NCI-H1105 (cell line): ENCODE measurements around the gene NF1.

Source experiments
- DNase-seq: peaks from one replicate; lab custom pipeline; 2025; lab: John Stamatoyannopoulos, UW

Gene NF1

DNA sequence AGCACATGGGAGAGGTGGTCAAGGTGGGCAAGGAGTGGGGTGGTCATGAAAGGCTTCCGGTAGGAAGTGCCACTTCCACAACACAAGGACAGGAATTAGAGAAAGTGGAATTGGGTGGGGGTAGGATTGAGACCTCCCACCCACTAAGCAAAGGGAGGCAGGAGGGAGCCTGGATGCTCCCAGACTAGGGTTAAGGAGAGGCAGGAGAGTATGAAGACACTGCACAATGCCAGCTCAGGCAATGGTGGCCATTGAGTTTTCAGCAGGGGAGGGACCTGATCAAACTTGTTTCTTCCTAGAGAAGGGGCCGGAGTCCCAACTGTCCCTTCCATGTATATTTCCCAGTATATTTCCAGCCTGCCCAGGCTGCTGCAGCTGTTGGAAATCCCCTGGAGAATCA lies 293.6 kb downstream of the NF1 start:
- no peak for DNase-seq

DNA sequence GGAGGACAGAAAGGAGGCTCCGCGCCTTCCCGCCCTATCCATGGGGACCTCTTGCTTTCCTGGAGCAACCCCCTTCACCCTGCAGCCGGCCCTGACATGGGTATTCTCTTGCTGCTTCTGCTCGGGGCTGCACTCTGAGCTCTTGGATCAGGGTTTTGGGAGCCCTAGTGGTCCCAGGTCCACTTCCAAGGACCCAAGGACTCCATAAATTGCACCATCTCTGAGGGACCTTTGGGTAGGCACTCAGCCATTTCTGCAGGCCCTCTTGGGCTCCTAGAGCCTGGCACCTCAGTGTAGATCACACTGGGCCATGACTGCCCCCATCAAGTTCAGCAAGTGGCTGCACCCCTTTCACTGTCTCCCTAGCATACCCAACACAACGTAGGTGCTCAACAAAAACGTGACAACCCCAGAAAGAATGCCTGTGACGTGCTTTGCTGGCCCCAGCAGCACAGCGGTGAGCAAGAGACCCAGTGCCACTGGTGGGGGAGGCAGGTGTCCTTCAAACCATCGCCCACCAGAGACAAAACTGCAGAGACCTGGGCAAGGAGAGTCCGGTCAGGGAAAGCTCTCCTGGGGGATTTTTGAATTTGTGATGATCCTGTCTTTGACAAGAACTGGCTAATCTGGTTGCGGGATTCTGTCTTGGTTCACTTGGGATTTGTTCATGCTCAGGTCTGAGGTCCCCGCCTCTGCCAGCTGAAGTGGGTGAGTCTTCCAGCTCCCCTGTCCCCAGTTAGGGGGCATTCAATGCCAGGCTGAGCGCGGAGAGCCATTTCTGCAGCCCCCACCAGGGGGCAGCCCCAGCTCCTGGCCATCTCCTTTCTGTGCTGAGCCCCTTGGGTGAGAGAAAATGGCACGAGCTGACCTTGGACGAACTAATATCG lies 294.2 kb downstream of the NF1 start:
- peak; percentile 39 for DNase-seq

DNA sequence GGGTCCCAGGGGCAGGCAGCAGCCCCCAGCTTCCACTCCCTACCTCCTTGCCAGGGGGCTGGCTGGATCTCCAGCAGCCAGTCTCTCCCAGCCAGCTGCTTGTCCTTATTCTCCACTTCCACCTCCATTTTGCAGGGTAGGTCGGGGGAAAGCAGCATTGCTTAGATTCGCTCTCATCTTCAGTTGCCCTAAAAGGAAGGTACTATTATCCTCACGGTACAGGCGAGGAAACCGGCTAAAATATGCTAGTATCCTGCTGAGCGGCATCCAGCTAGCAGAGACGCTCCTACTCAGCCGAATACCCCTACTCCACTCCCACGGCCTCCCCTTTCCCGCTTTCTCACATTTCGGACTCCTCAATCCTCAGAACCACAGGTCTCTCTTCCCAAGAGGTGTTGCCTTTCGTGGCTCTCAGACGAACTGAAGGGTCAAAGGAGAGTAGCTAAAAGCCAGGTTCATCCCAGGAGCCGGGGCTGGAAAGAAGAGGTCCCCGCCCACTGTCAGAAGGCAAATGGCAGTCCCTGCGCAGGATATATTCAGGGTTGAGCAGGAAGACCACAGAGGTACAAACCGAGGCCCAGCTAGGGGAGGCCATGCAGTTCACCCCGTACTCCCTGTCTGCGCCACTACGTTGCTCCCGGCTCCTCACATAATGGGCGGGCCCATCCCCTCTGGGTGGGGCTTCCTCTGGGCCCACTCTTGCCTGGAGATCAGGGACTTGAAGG lies 295.0 kb downstream of the NF1 start:
- DNase-seq = no peak

DNA sequence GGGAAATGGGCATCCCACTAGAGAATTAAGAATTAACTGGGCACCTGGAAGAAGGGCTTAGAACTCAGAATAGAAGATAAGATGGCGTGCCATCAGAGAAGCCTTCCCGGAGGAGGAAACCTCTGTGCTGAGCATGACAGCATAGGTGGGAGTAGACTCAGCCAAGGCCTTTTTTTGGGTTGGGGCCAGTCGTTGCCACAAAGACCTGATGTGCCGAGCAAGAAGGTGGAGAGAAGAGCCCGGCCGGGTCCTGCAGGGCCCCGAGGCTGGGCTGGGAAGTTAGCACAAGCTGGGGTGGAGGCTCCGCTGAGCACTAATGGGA lies 295.6 kb downstream of the NF1 start:
- DNase-seq = no peak

DNA sequence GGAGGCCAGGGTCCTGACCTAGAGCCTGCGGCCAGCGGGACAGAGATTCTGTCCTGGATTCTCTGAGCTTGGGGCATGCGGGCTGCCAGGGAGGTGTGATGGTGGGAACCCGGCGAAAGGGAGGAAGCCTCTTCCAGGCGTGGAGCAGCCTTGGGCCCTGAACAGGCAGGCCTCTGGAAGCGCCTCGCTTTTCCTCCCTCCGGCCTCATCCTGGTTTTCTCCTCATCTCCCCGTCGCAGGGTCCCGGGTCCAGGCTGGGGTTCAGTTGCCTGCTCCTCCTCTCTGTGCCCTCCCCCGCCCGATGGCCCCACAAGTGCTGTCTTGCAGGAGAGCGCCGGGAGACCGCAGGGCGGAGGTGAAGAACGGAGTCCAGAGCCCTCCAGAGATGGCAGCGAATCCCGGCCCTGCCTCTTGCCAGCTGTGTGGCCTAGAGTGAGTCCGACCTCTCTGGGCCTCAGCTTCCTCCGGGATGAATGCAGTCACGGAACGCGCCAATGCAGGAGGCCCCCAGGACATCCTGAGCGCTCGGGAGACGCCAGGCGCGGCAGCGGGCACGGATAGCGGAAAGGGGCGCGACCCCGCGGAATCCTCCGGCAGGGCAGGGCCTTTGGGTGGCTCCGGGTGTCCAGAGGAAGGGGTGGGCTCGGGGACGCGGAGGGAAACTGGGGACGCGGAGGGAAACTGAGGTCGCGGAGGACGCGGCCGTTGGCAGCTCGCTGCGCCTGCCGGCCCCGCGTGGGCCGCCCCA lies 296.1 kb downstream of the NF1 start:
- no peak for DNase-seq

DNA sequence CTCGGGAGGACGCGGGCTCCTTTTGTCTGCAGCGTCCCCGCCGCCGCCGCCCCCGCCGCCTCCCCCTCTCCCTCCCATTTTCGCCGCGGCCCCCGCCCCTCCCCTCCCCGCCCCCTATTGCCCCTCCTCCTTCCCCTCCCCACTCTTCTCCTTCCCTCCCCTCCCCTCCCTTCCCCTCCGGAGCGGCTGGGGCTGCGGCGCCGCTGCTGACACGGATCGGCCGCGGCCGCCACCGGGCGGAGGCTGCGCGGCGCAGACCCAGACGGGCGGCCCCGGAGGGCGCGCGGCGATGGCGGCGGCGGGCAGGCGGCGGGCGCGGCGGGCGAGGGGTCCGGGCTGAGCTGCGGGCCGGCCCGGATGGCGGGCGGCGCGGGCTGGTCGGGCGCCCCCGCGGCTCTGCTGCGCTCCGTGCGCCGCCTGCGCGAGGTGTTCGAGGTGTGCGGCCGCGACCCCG lies 296.7 kb downstream of the NF1 start, which contains the start of gene RAB11FIP4:
Gene RAB11FIP4 (plus strand): TSS at position 180 of the 454 bp plus-strand sequence. CDS start 178 bp downstream, at position 358.
- DNase-seq = peak; percentile 42

DNA sequence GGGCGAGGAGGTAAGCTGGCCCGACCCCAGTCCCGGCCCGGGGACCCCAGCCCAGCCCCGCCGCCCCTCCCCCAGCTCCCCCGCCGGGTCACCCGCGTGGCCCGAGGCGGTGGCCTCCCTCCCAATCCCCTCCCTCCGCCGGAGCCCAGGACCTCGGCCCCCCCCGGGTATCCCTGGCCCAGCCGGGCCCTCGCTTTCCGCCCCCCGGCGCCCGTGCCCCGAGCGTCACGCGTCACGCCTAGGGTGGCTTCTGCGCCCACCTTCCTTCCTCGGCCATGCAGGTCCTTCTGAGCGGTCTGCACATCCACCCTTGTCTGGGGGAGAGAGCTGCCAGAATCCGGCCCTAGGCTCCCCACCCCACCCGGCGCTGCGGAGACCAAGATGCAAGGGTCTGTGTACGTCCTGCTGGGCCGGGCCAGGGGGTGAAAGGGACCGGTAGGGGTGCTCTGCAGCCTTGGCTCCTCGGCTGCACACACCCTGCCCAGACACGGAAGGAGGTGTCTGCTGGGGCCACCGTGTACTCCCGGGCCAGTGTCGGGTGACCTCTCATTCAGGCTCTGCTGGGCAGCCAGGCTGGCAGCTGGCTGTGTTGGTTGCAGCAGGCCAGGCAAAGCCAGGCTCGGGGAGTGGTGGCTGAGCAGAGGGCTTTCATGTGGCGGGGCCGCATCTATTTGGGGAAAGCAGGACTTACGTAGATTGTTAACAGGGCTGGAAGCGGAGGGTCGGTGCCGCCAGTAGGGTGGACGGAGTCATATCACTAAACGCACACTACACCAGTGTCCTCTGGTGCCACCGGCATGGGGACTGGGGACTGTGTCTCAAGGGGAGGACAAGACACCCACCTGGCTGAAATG lies 297.5 kb downstream of the NF1 start:
- DNase-seq = no peak

DNA sequence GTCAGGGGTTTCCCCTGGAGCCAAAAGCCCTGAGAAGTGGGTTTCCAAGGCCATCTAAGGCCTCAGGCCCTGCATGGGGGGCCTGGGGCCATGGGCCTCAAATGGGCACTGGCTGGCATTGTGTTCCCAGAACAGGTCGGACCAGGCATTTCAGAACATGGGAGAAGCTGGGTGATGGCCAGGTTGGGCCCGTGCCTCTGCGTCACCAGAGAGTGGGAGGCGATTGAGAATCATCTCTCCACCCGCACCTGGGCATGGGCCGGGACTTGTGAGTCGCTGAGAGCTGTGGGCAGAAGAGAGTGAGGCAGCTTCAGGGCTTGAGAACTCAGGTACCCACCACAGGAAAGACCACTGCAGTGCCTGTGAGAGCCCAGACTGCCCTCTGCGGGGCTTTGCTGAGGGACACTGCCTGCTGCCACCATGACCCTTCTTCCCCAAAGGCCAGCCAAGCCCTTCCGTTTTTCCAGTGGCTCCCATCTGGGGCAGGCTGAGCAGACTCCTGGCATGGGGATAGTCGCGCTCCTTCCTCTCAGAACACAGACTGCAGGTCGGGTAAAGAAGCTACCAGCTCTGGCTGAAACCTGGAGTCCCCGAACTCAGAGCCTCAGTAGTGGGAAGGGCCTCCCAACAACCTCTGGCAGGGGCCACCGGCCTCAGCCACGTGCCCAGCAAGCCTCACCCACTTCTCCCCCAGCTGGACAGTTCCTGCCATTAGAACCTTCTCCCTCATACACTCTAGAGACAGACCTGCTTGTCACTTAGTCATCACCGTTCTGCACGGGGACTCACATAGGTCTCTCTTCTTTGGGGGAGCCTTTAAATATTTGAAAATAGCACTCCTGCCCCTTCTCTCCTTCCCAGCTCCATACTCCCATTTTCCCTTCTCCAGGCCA lies 298.3 kb downstream of the NF1 start:
- DNase-seq = no peak

DNA sequence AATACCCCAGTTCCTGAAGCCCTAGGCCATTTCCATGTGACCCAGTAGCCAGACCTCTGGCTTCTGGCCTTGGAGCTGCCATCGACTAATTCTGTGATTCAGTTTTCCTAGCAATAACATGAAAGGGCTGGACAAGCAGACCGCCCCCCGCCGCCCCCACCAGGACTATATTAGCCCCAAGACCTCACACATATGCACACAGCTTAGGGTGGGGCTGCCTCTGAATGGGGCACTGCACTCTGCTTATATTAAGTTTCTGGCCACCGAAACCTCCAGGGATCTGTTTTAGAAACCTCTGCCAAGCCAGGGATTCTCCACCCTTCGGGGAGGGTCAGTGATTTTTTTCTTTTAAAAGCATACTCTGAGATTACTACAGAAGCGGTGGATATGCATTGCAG lies 299.0 kb downstream of the NF1 start:
- no peak for DNase-seq

DNA sequence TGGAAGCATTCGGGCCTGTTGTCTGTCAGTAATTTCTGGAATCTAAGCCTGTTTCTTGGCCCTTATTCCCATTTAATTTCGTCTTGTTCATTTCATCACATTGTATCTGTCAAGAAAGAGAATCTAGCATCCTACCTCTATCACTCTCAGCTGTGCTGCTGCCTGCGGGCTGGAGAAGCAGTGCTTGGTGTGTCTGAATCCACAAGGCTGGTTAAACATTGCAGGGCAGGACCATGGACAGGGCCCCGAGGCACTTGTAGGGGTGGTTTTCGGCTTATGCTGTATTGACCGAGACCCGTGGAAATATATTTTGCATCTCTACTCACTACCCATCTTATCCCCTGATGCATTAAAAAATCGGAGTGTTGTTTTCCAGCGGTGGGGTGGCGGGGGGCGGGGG lies 299.8 kb downstream of the NF1 start:
- no peak for DNase-seq

DNA sequence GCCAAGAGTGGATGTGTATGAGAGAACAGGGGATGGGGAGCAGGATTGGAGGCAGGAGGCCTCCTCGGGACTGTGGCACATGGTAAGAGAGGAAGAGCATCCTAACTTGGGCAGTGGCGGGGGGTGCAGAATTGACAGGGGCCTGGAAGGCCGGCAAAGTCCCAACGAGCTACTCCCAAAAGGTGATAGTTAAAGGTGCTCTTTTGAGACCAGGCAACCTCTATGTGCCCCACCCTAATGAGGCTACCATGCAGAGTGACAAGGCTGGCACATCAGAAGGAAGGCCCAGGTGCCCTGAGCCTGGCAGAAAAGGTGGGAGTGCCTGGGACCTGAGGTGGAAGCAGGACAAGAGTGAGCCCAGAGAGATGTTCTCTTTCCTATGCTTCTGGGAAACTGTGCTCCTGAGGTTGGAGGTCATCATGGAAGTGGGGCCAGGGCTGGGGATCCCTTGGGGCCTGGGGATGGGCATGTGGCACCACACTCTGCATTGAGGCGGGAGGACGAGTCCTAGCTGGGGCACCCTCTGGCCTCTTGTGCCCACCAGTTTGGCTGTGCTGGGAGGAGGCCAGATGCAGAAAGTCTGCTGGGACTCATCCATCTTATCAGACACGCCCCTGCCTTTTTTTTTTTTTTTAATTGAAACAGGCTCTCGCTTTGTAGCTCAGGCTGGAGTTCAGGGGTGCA lies 302.6 kb downstream of the NF1 start:
- DNase-seq = no peak

DNA sequence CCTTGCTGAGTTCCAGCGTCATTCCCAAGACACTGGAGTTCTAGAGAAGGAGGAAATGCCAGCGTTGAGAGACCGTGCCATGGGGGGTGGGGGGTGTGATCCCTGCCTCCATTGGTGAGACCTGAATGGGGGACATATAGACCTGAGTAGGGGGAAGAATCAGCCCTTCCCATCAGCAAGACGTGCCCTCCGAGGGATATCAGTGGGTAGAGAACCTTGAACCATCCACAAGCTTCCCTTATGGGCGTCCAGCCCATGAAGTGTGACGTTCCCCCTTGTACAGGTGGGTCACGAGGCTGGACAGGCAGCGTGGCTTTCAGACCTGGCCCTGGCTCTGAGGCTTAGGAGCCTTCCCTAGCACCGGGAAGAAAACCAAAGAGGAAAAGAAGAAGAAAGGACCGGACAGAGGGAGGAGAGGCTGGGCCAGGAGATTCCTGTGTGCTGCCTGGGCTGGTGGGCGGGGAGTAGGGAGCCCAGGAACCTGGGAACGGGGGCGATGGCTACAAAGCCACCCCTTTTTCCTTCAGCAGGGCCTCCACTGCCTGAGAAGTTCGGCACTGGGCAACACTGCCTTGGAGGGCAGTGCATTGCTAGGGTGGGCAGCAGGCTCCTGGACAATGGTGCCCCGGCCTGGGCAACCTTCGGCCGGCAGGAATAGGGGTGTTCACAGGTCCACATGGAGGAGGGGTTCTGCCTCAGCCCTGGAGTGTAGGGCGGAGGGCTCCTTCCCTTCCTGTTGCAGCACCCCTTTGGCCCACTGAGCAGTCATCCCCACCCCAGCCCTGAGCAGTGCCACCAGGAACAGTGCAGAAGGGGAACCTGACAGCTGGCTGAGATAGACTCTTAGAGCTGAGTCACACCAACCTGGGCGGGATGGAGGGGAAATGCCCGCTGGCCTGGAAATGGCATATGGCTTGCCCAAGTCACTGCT lies 303.9 kb downstream of the NF1 start:
- no peak for DNase-seq

DNA sequence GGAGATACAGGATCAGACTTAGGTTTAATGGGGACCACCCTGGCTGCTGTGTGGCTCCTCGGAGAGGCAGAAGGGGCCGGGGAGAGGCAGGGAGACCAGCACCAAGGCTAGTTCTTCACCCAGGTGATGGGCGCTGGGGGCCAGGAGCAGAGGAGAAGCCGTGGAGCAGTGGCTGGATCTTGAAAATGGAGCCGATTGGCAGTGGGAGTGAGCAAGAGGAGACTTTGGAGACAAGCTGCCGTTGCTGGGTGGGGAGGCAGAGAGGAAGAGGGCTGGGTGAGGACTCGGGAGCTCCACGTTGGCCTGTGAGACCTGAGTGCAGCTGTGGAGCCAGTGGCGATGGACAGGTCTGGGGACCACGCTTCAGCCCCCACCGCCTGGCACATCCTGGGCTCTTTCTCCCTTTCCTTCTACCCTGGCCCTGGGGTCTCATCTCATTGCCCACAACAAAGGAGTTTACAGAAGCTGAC lies 305.7 kb downstream of the NF1 start:
- DNase-seq = no peak

DNA sequence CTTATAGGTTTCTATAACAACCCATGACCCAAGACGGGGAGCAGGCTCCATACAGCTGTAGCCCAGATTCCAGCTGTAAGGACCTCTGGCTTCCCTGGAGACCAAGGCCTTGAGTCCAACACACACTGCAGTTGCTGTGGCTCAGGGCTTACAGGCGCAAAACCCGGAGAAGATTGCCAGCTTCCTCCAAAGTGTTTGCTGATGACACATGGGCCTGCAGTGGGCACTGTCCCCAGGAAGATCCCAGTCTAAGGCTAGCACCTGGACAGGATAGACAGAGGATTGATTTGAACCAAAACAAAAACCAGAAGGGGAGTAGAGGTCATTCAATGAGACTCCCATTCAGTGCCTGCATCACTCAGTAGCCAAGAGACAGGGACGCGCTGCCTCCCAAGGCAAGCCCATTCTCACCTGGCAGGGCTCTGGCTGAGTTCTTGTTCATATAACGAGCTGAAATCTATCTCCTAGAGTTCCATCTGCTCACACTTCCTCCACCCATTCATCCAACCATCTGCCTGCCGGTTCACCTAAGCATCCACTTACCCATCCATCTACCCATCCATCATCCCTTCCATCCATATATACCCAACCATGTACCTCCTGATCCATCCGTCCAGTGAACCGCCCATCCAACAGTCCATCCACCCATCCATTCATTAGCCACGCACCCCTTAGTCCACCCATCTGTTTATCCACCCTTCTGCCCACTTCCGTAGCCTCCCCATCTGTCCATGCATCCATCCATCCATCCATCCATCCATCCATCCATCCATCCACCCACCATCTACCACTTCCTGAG lies 306.9 kb downstream of the NF1 start:
- DNase-seq = no peak

DNA sequence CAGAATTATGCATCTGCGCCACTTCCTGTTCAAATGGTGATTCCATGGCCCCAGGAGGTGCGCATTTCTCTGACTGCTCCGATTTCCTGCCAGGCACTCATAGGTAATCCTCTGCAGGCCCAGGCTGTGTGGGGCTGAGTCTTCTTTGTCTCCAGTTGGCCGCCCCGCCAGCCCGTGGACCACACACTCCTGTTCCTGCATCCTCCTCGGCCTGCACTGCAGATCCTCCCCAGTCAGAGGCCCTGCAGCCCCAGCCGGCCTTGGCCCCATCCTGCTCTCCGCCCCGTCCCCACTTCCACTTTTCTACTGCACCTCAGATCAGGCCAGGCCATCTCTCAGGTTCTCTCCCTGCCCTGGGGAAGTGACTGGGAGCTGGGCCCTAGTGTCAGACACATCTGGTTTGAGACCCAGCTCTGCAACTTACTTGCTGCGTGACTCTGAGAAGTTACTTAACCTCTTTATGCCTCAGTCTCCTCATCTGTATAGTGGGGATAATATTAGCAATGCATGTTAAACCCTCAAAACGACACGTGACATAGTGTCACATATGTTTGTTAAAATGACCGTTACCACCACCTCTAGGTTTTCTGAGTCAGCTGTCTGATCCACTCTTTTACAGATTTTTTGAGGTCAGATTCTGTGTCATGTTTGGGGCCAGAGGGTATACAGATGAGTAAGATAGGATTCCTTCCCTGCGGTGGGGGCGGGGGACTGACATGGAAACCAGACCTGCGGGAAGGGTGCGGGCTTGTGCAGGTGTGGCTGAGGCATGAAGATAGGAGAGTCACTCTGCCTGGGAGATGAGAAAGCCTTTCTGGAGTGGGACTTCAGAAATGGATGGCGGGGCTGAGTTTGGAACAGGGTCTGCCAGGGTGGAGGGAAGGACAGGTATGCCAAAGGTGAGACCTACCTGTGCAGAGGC lies 309.5 kb downstream of the NF1 start:
- no peak for DNase-seq

DNA sequence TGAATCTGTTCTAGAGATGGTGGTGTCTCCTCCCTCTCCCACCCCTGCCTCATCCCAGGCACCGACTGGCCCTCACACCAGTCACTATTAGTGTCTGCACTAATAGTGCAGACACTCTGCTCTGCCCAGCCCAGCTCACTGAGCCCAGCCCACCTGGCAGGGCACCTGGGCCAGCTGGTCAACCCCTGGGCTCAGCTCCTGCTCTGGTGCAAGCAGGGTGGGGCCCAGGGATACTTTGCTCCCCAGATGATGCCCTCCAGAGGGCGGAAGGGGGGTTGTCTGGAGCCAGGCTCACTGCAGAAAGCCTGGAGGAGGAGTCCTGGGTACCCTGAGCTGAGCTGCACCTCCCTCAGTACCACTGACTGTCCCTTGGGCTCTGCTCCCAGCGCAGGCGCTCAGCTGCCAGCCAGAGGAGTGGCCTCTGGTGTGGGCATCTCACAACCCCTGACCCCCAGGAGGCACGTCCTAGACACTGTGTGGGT lies 311.2 kb downstream of the NF1 start:
- no peak for DNase-seq

DNA sequence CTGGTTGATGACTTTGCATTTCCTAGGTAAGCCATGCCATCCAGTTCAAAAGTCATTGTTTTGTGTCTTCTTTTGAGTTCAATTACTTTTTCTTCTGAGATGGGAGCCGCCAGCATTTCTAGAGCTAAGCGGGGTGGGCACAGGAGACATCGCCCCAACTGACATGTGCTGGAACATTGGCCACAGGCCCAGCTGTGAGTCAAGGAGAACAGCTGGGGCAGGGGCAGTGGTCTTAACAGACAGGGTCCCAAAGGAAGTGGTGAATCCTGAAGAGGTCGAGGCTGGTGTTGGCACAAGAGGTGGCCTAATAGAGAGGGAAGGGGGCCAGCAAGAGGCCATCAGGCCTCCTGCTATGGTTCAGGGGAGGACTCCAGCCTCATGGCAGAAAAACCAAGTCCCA lies 313.8 kb downstream of the NF1 start:
- no peak for DNase-seq
